Prostate gland (tissue), 2 donors: ENCODE measurements around the gene ENOX1.

Experiments used
- CTCF ChIP-seq, 4 experiments: fragments of 200-600 bp in 2 of 4; fragments of 450-650 bp in 2 of 4; sonication (generic) in 2 of 4; IDR thresholded peaks; 1 replicate in 3 of 4; 2 replicates in 1 of 4; pipeline ENCODE4 v1.5.1; 2016 to 2019; ENCODE audit warnings: antibody characterized with exemption in 4 of 4, mild to moderate bottlenecking in 2 of 4, moderate library complexity in 2 of 4
- POLR2A ChIP-seq: fragments of 450-650 bp; IDR thresholded peaks from one replicate; pipeline ENCODE4 v1.6.1; 2016; ENCODE audit warnings: antibody characterized with exemption, mild to moderate bottlenecking
- POLR2AphosphoS5 ChIP-seq: sonication (generic); formaldehyde crosslinking; IDR thresholded peaks from one replicate; pipeline ENCODE4 v1.6.1; 2017; ENCODE audit warnings: antibody characterized with exemption

GRCh38 chr13:43407023-43407581, 379.7 kb downstream of the ENOX1 start:
- TF ChIP-seq CTCF (IDR thresholded peaks at IDR 0.05): no peak
- TF ChIP-seq POLR2AphosphoS5: no peak
- no peak for TF ChIP-seq POLR2A
